ENCODE measurements around the gene LAMA2. TPM values are rescaled to one million over a fixed set of nuclear protein-coding genes. Genes with fewer than 3 reads are reported as not detected.

Gene LAMA2
- total and polyA plus RNA-seq, 2 experiments from 2014 or later: 13.4 to 78.1 TPM

- H3K36me3 ChIP-seq: no peaks in the 10 kb centered on the region
- H3K27ac ChIP-seq: no peak overlapping the region
- no peaks in the 10 kb centered on the region for H3K4me1 ChIP-seq (ENCODE audit: low read depth)
- H3K9me3 ChIP-seq (ENCODE audit: low read depth): no peaks in the 10 kb centered on the region
- DNase-seq (ENCODE audit: low read depth in 1 of 2, low spot score in 1 of 2): peak in 1 of 2 donors; percentile 77
- H3K27me3 ChIP-seq: no peaks in the 10 kb centered on the region
- H3K4me3 ChIP-seq: no peak overlapping the region
- TF ChIP-seq CTCF (IDR thresholded peaks at IDR 0.05; ENCODE audit: low read depth, low read length): no peak
Observed at GRCh38 chr6:129031051-129031599, 148.2 kb downstream of the LAMA2 start.

- H3K27ac ChIP-seq: no peak overlapping the region
- TF ChIP-seq CTCF (IDR thresholded peaks at IDR 0.05; ENCODE audit: low read depth, low read length): no peak
- H3K4me3 ChIP-seq: no peak overlapping the region
Observed at GRCh38 chr6:129032602-129033001, 149.7 kb downstream of the LAMA2 start.

GRCh38 chr6:129033180-129033579 is 150.2 kb downstream of the LAMA2 start:
- DNase-seq (ENCODE audit: low read depth in 1 of 2, low spot score in 1 of 2): no peak
- H3K36me3 ChIP-seq: no peaks in the 10 kb centered on the region
- H3K9me3 ChIP-seq (ENCODE audit: low read depth): no peaks in the 10 kb centered on the region
- no peaks in the 10 kb centered on the region for H3K4me1 ChIP-seq (ENCODE audit: low read depth)
- TF ChIP-seq CTCF (IDR thresholded peaks at IDR 0.05; ENCODE audit: low read depth, low read length): no peak
- H3K4me3 ChIP-seq: no peak overlapping the region
- no peak overlapping the region for H3K27ac ChIP-seq
- H3K27me3 ChIP-seq: no peaks in the 10 kb centered on the region

More at GRCh38 chr6:129032602-129033001, 149.7 kb downstream of the LAMA2 start:
- DNase-seq (ENCODE audit: low read depth in 1 of 2, low spot score in 1 of 2): no peak
- H3K36me3 ChIP-seq: no peaks in the 10 kb centered on the region
- H3K4me1 ChIP-seq (ENCODE audit: low read depth): no peaks in the 10 kb centered on the region
- H3K9me3 ChIP-seq (ENCODE audit: low read depth): no peaks in the 10 kb centered on the region
- H3K27me3 ChIP-seq: no peaks in the 10 kb centered on the region

GRCh38 chr6:129033581-129033980 is 150.6 kb downstream of the LAMA2 start:
- no peak for TF ChIP-seq CTCF (IDR thresholded peaks at IDR 0.05; ENCODE audit: low read depth, low read length)
- Histone ChIP-seq H3K36me3 (no peaks in the 10 kb centered on the region), H3K27ac (no peak overlapping the region), H3K4me3 (no peak overlapping the region), H3K27me3 (no peaks in the 10 kb centered on the region), H3K9me3 (ENCODE audit: low read depth) (no peaks in the 10 kb centered on the region), H3K4me1 (ENCODE audit: low read depth) (no peaks in the 10 kb centered on the region)
- no peak for DNase-seq (ENCODE audit: low read depth in 1 of 2, low spot score in 1 of 2)

GRCh38 chr6:129041563-129041962 is 158.6 kb downstream of the LAMA2 start:
- no peak for DNase-seq (ENCODE audit: low read depth in 1 of 2, low spot score in 1 of 2)
- Histone ChIP-seq H3K27me3 (no peaks in the 10 kb centered on the region), H3K4me3 (no peak overlapping the region), H3K36me3 (no peaks in the 10 kb centered on the region), H3K4me1 (ENCODE audit: low read depth) (no peaks in the 10 kb centered on the region), H3K27ac (no peak overlapping the region), H3K9me3 (ENCODE audit: low read depth) (no peaks in the 10 kb centered on the region)
- TF ChIP-seq CTCF (IDR thresholded peaks at IDR 0.05; ENCODE audit: low read depth, low read length): no peak

All from cardiac muscle cell (in vitro differentiated cells and primary cell).